CD4-positive, CD25-positive, alpha-beta regulatory T cell (primary cell): ENCODE results near the gene ZNF394. TPM values are rescaled to one million over a fixed set of nuclear protein-coding genes. Genes with fewer than 3 reads are reported as not detected.

ENCODE experiments used
- ATAC-seq, 2 donors: fragments of 150-1000 bp; cut with Tn5 transposase; one replicate each; pipeline ENCODE4 v1.10.0; 2021; ENCODE audit warnings: low read depth in 2 of 2, moderate number of reproducible peaks in 2 of 2, moderate library complexity in 1 of 2
- DNase-seq, 3 donors: peaks; one replicate each; pipeline versions ENCODE4 v3.0.0 to v3.0.0-alpha.2; 2012 to 2022; ENCODE audit warnings: mixed read lengths in 1 of 3
- H3K27ac ChIP-seq: one replicate; pipeline ENCODE4 v1.7.0; 2013; ENCODE audit warnings: mild to moderate bottlenecking, low read length; ENCODE audit not compliant: insufficient read depth, poor library complexity, severe bottlenecking
- H3K27me3 ChIP-seq: one replicate; pipeline ENCODE4 v1.7.0; 2013; ENCODE audit warnings: low read length; ENCODE audit not compliant: control insufficient read depth, insufficient read depth
- H3K36me3 ChIP-seq: one replicate; pipeline ENCODE4 v1.7.0; 2013; ENCODE audit warnings: mild to moderate bottlenecking, low read length, moderate library complexity; ENCODE audit not compliant: control insufficient read depth, insufficient read depth
- H3K4me1 ChIP-seq: 2 replicates; pipeline ENCODE4 v1.7.0; 2013; ENCODE audit warnings: mild to moderate bottlenecking, low read length; ENCODE audit not compliant: insufficient read depth, control insufficient read depth, poor library complexity, severe bottlenecking
- H3K4me3 ChIP-seq: one replicate; pipeline ENCODE4 v1.7.0; 2013; ENCODE audit warnings: low read depth, mild to moderate bottlenecking, low read length, moderate library complexity
- H3K9me3 ChIP-seq, 2 experiments: 1 replicate in 1 of 2; 2 replicates in 1 of 2; pipeline ENCODE4 v1.7.0; 2013; ENCODE audit warnings: low read length in 2 of 2, mild to moderate bottlenecking in 1 of 2, moderate library complexity in 1 of 2; ENCODE audit not compliant: control insufficient read depth in 2 of 2
- H3K27ac Mint-ChIP-seq, 3 donors: one replicate each; pipeline ENCODE4 v1.8.0; 2020 to 2022; ENCODE audit warnings: mild to moderate bottlenecking in 3 of 3, mixed read lengths in 3 of 3, moderate library complexity in 2 of 3
- H3K27me3 Mint-ChIP-seq: one replicate; pipeline ENCODE4 v1.8.0; 2022; ENCODE audit warnings: mild to moderate bottlenecking, mixed read lengths
- H3K36me3 Mint-ChIP-seq: one replicate; pipeline ENCODE4 v1.8.0; 2020; ENCODE audit warnings: mixed read lengths
- H3K4me1 Mint-ChIP-seq, 4 donors: one replicate each; pipeline ENCODE4 v1.8.0; 2020 to 2022; ENCODE audit warnings: mixed read lengths in 4 of 4, mild to moderate bottlenecking in 1 of 4
- H3K4me3 Mint-ChIP-seq, 4 donors: one replicate each; pipeline ENCODE4 v1.8.0; 2020 to 2022; ENCODE audit warnings: mild to moderate bottlenecking in 4 of 4, mixed read lengths in 4 of 4, moderate library complexity in 3 of 4
- H3K9me3 Mint-ChIP-seq, 7 donors: one replicate each; pipeline ENCODE4 v1.8.0; 2020 to 2022; ENCODE audit warnings: mixed read lengths in 7 of 7, mild to moderate bottlenecking in 3 of 7, moderate library complexity in 2 of 7
- polyA plus RNA-seq, 4 donors: library from polyadenylated mRNA; unstranded; fragments of 300-500 nt; fragmentation: Illumina TruSeq; gene quantifications; one replicate each; pipeline ENCODE4 v1.2.3, GENCODE V29; 2021
- total RNA-seq: library from RNA; stranded (reverse); gene quantifications from one replicate; pipeline ENCODE4 v1.2.3, GENCODE V29; 2022

ZNF394 gene
- total and polyA plus RNA-seq, 5 donors from 2014 or later, result 53.9 to 224 (median 70.7) TPM

GRCh38 chr7:99449326-99449725, 50.8 kb downstream of the ZNF394 start:
- ATAC-seq, result no peak
- Histone ChIP-seq H3K36me3 (peaks cover 67% of the 10 kb centered on the region), H3K27ac (no peak overlapping the region), H3K4me1 (no peaks in the 10 kb centered on the region), H3K27me3 (no peaks in the 10 kb centered on the region), H3K9me3 (no peaks in the 10 kb centered on the region), H3K4me3 (no peak overlapping the region)
- DNase-seq, result no peak
- H3K27me3 Mint-ChIP-seq, result no peaks in the 10 kb centered on the region
- H3K27ac Mint-ChIP-seq, result peak overlapping the region in 1 of 3 donors; percentile 89
- peaks cover 45% of the 10 kb centered on the region for H3K36me3 Mint-ChIP-seq
- no peaks in the 10 kb centered on the region for H3K9me3 Mint-ChIP-seq
- H3K4me1 Mint-ChIP-seq, result peaks cover 0 to 5% (median 2%) of the 10 kb centered on the region in 4 donors
- no peak overlapping the region for H3K4me3 Mint-ChIP-seq

DNA sequence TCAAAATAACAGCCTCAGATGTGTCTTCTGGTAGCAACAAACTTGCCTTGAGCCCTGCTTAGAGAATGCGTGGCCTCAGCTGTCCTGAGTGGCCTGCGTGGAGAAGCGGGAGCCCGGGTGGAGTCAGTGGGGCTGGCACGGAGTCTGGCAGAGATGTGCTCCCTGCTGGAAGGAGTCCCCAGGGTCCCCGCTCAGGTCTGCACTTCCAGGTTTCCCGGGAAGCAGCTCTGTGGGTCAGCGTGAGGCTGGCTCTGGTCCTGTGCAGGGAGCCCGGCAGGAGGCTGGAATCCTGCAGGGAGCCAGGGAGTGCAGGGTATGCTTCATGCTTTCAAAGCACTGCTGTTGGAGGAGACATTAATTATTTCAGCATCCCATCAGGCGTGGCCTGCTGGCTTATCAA, 51.2 kb downstream of the ZNF394 start:
- H3K9me3 Mint-ChIP-seq, result no peaks in the 10 kb centered on the region
- peaks cover 42% of the 10 kb centered on the region for H3K36me3 Mint-ChIP-seq
- no peak overlapping the region for H3K4me3 Mint-ChIP-seq
- H3K27ac Mint-ChIP-seq, result no peak overlapping the region
- peaks cover 0 to 5% (median 3%) of the 10 kb centered on the region in 4 donors for H3K4me1 Mint-ChIP-seq
- H3K9me3 ChIP-seq, result no peaks in the 10 kb centered on the region
- H3K27ac ChIP-seq, result no peak overlapping the region
- H3K27me3 ChIP-seq, result no peaks in the 10 kb centered on the region
- no peaks in the 10 kb centered on the region for H3K4me1 ChIP-seq
- ATAC-seq (no peak), DNase-seq (no peak)
- peaks cover 63% of the 10 kb centered on the region for H3K36me3 ChIP-seq
- H3K27me3 Mint-ChIP-seq, result no peaks in the 10 kb centered on the region
- no peak overlapping the region for H3K4me3 ChIP-seq

- Mint-ChIP-seq H3K27ac (no peak overlapping the region), H3K4me1 (peaks cover 0 to 9% (median 7%) of the 10 kb centered on the region in 4 donors), H3K9me3 (no peaks in the 10 kb centered on the region), H3K27me3 (no peaks in the 10 kb centered on the region), H3K4me3 (no peak overlapping the region), H3K36me3 (peaks cover 42% of the 10 kb centered on the region)
- H3K27me3 ChIP-seq, result no peaks in the 10 kb centered on the region
- H3K36me3 ChIP-seq, result peaks cover 56% of the 10 kb centered on the region
- H3K9me3 ChIP-seq, result no peaks in the 10 kb centered on the region
- no peak overlapping the region for H3K27ac ChIP-seq
- DNase-seq, result no peak
- no peak for ATAC-seq
- no peaks in the 10 kb centered on the region for H3K4me1 ChIP-seq
- no peak overlapping the region for H3K4me3 ChIP-seq
Observed at GRCh38 chr7:99447943-99448342, 52.1 kb downstream of the ZNF394 start.

- no peak for DNase-seq
Observed at GRCh38 chr7:99446096-99446495, 54.0 kb downstream of the ZNF394 start.

More at GRCh38 chr7:99446096-99446495, 54.0 kb downstream of the ZNF394 start:
- H3K36me3 Mint-ChIP-seq, result peaks cover 41% of the 10 kb centered on the region
- Histone ChIP-seq H3K9me3 (no peaks in the 10 kb centered on the region), H3K27me3 (no peaks in the 10 kb centered on the region), H3K36me3 (peaks cover 51% of the 10 kb centered on the region), H3K27ac (no peak overlapping the region), H3K4me1 (no peaks in the 10 kb centered on the region), H3K4me3 (no peak overlapping the region)
- peaks cover 0 to 13% (median 12%) of the 10 kb centered on the region in 4 donors for H3K4me1 Mint-ChIP-seq
- H3K27me3 Mint-ChIP-seq, result no peaks in the 10 kb centered on the region
- no peak overlapping the region for H3K27ac Mint-ChIP-seq
- no peaks in the 10 kb centered on the region for H3K9me3 Mint-ChIP-seq
- no peak overlapping the region for H3K4me3 Mint-ChIP-seq
- no peak for ATAC-seq

Other genes starting within 250 kb of the ZNF394 start
- gene MYH16, start 227.4 kb downstream of the ZNF394 start, total RNA-seq, result not detected
- gene MYH16, start 227.4 kb downstream of the ZNF394 start, polyA plus RNA-seq, result not detected
- 42.5 TPM for gene ARPC1A, start 174.4 kb downstream of the ZNF394 start, total RNA-seq
- 10 to 100 TPM; 70.2 to 79.0 (median 75.9) TPM for gene ARPC1A, start 174.4 kb downstream of the ZNF394 start, polyA plus RNA-seq
- 205 TPM for gene ARPC1B, start 125.6 kb downstream of the ZNF394 start, total RNA-seq
- 100 to 1,000 TPM; 602 to 898 (median 659) TPM for gene ARPC1B, start 125.6 kb downstream of the ZNF394 start, polyA plus RNA-seq
- 52.8 TPM for gene PDAP1, start 91.7 kb downstream of the ZNF394 start, total RNA-seq
- 10 to 100 TPM; 17.2 to 27.5 (median 19.7) TPM for gene PDAP1, start 91.7 kb downstream of the ZNF394 start, polyA plus RNA-seq
- 130 TPM for gene BUD31, start 91.3 kb downstream of the ZNF394 start, total RNA-seq
- 100 to 1,000 TPM; 175 to 251 (median 224) TPM for gene BUD31, start 91.3 kb downstream of the ZNF394 start, polyA plus RNA-seq
- gene PTCD1, start 61.5 kb downstream of the ZNF394 start, total RNA-seq, result 3.2 TPM
- gene PTCD1, start 61.5 kb downstream of the ZNF394 start, polyA plus RNA-seq, result 1 to 10 TPM in 3 of 4 donors, under 1 TPM in 1; 0.91 to 3.8 (median 3.1) TPM
- 43.7 TPM for gene CPSF4, start 61.3 kb downstream of the ZNF394 start, total RNA-seq
- 10 to 100 TPM; 19.4 to 28.8 (median 23.1) TPM for gene CPSF4, start 61.3 kb downstream of the ZNF394 start, polyA plus RNA-seq
- gene ATP5MF, start 34.1 kb downstream of the ZNF394 start, total RNA-seq, result 117 TPM
- 100 to 1,000 TPM; 433 to 595 (median 475) TPM for gene ATP5MF, start 34.1 kb downstream of the ZNF394 start, polyA plus RNA-seq
- 15.8 TPM for gene ZNF789, start 27.4 kb downstream of the ZNF394 start, total RNA-seq
- gene ZNF789, start 27.4 kb downstream of the ZNF394 start, polyA plus RNA-seq, result 1 to 10 TPM; 4.2 to 6.9 (median 6.2) TPM
- 5.8 TPM for gene ZKSCAN5, start 4.4 kb upstream of the ZNF394 start, total RNA-seq
- gene ZKSCAN5, start 4.4 kb upstream of the ZNF394 start, polyA plus RNA-seq, result 1 to 10 TPM; 2.8 to 5.0 (median 4.2) TPM
- 3.1 TPM for gene FAM200A, start 51.8 kb upstream of the ZNF394 start, total RNA-seq
- 10 to 100 TPM in 1 of 4 donors, 1 to 10 TPM in 3; 3.6 to 10.8 (median 5.2) TPM for gene FAM200A, start 51.8 kb upstream of the ZNF394 start, polyA plus RNA-seq
- 148 TPM for gene ZNF655, start 58.4 kb upstream of the ZNF394 start, total RNA-seq
- gene ZNF655, start 58.4 kb upstream of the ZNF394 start, polyA plus RNA-seq, result 100 to 1,000 TPM in 1 of 4 donors, 10 to 100 TPM in 3; 89.9 to 121 (median 95.5) TPM
- gene TMEM225B, start 98.0 kb upstream of the ZNF394 start, total RNA-seq, result 1.1 TPM
- gene TMEM225B, start 98.0 kb upstream of the ZNF394 start, polyA plus RNA-seq, result 1 to 10 TPM in 2 of 4 donors, under 1 TPM in 2; 0.67 to 2.3 (median 1.00) TPM
- gene ZSCAN25, start 116.7 kb upstream of the ZNF394 start, total RNA-seq, result 47.3 TPM
- gene ZSCAN25, start 116.7 kb upstream of the ZNF394 start, polyA plus RNA-seq, result 10 to 100 TPM in 3 of 4 donors, 1 to 10 TPM in 1; 9.9 to 20.4 (median 14.0) TPM
- not detected for gene CYP3A5, start 179.7 kb upstream of the ZNF394 start, total RNA-seq
- under 1 TPM; 0.24 to 0.92 (median 0.74) TPM for gene CYP3A5, start 179.7 kb upstream of the ZNF394 start, polyA plus RNA-seq
- not detected for gene CYP3A7, start 234.9 kb upstream of the ZNF394 start, total RNA-seq
- gene CYP3A7, start 234.9 kb upstream of the ZNF394 start, polyA plus RNA-seq, result not detected